ENCODE data around the gene MAP1LC3B. TPM values are rescaled to one million over a fixed set of nuclear protein-coding genes. Genes with fewer than 3 reads are reported as not detected.

Gene MAP1LC3B
- total RNA-seq = 74.1 TPM

DNA sequence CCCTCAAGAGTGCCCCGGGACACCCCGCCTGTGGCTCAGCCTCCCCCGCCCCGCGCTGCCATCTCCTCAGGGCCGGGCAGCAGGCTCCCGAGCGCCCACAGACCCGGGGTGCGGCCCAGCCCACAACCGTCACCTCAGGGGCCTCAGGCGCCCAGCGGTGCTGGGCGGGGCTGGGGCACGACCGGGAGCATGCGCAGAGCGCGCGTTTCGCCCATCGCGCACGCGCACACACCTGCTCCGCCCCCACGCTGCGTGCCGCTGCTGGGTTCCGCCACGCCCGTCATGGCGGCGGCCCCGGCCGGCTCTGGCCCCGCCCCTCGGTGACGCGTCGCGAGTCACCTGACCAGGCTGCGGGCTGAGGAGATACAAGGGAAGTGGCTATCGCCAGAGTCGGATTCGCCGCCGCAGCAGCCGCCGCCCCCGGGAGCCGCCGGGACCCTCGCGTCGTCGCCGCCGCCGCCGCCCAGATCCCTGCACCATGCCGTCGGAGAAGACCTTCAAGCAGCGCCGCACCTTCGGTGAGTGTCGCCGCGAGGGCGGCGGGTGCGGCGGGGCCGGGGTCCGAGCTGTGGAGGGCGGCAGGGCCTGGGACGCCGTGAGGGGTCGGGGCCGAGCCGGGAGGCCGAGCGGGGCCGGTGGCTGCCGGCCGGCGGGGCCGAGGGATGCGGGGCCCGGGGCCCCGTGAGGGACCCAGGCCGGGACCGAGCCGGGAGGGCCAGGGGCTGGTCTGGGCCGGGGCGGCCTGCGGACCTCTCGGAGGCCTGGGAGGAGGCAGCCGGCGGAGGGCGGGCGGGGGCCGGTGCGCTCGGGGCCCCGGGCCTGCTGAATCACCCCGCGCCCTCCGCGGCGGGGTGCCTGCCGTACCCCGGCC is at the start of gene MAP1LC3B:
Gene MAP1LC3B, plus strand, starts transcription at position 387 of the 871 bp plus-strand sequence. Its CDS starts 92 bp downstream, at position 479.

DNA sequence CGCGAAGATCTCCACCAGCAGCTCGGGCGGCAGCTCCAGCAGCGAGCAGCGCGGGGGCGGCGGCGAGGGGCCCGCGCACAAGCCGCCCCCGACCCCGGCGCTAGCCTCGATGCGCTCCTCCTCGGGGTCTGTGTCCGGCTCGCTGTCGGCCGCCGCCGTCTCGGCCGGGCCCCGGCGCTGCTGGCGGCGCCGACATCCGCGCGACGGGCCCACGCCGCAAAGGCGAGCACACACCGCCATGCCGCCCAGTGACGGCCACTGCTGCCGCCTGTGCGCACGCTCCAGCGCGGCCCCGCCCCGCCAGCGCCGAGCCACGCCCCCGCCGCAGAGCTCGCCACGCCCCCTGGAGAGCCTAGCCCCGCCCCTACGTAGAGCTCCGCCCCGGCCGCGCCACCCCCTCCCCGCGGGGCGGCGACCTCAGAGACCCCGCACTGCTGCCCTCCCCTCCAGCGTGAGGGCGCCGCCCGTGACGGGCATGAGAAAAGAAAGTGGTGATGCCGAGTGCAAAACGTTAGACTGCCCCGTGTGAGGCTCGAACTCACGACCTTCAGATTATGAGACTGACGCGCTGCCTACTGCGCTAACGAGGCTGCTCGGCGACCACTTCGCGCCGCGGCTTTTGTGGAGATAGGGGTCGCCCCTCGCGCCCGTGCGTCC is 8.5 kb upstream of the MAP1LC3B start, which contains the start of gene FBXO31:
Gene FBXO31, minus strand, starts transcription at position 272 of the 657 bp plus-strand sequence. Its CDS starts 32 bp downstream, at position 240.

Other genes starting within 250 kb of the MAP1LC3B start
- gene C16orf95, start 74.9 kb upstream of the MAP1LC3B start, total RNA-seq = 6.8 TPM
- gene FBXO31, start 8.6 kb upstream of the MAP1LC3B start, total RNA-seq = 100 TPM
- gene ZCCHC14, start 100.7 kb downstream of the MAP1LC3B start, total RNA-seq = 45.5 TPM
- 12.0 TPM for gene JPH3, start 210.2 kb downstream of the MAP1LC3B start, total RNA-seq